DOHH2 (cell line): Measurements from ENCODE around the gene VPREB3.
A peak's percentile ranks its signal among the peaks of the same experiment; 100 is the strongest.

Source experiments
- H3F3A ChIP-seq: fragments of 200-600 bp; sonication (generic), shearing (Covaris generic); 2 replicates; pipeline ENCODE4 v1.6.0; 2016; ENCODE audit warnings: antibody characterized with exemption, mild to moderate bottlenecking; ENCODE audit not compliant: control insufficient read depth, insufficient read depth
- H3K27ac ChIP-seq: fragments of 200-600 bp; sonication (generic); 2 replicates; pipeline ENCODE4 v1.5.1; 2014; ENCODE audit warnings: low read depth, mild to moderate bottlenecking, low read length, moderate library complexity
- H3K27me3 ChIP-seq: fragments of 200-600 bp; sonication (generic); 2 replicates; pipeline ENCODE4 v1.6.1; 2014; ENCODE audit warnings: mild to moderate bottlenecking, low read length, mixed read lengths; ENCODE audit not compliant: control insufficient read depth
- H3K36me3 ChIP-seq: fragments of 200-600 bp; sonication (generic); 2 replicates; pipeline ENCODE4 v1.6.1; 2014; ENCODE audit warnings: mild to moderate bottlenecking, low read length, moderate library complexity, mixed read lengths; ENCODE audit not compliant: control insufficient read depth
- H3K4me1 ChIP-seq: fragments of 200-600 bp; sonication (generic); 2 replicates; pipeline ENCODE4 v1.6.1; 2014; ENCODE audit warnings: mild to moderate bottlenecking, low read length, mixed read lengths; ENCODE audit not compliant: control insufficient read depth
- H3K4me2 ChIP-seq: fragments of 200-600 bp; sonication (generic); 2 replicates; pipeline ENCODE4 v1.6.0; 2014; ENCODE audit warnings: mild to moderate bottlenecking, low read length, moderate library complexity
- H3K4me3 ChIP-seq: fragments of 200-600 bp; sonication (generic); 2 replicates; pipeline ENCODE4 v1.5.1; 2014; ENCODE audit warnings: mild to moderate bottlenecking, low read length, mixed read lengths
- H3K79me2 ChIP-seq: fragments of 200-600 bp; sonication (generic); 2 replicates; pipeline ENCODE4 v1.6.1; 2014; ENCODE audit warnings: mild to moderate bottlenecking, low read length, mixed read lengths; ENCODE audit not compliant: control insufficient read depth
- H3K9me2 ChIP-seq: fragments of 200-600 bp; sonication (generic); replicated peaks from 2 replicates; pipeline ENCODE4 v1.6.1; 2014; ENCODE audit warnings: mild to moderate bottlenecking, low read length, mixed read lengths; ENCODE audit not compliant: control insufficient read depth
- H3K9me3 ChIP-seq: fragments of 200-600 bp; sonication (generic); 2 replicates; pipeline ENCODE4 v1.6.1; 2014; ENCODE audit warnings: antibody characterized with exemption, low read length, mixed read lengths; ENCODE audit not compliant: control insufficient read depth, insufficient read depth
- H4K20me1 ChIP-seq: fragments of 200-600 bp; sonication (generic); 2 replicates; pipeline ENCODE4 v1.6.0; 2014; ENCODE audit warnings: low read depth, mild to moderate bottlenecking, antibody characterized with exemption, low read length, moderate library complexity; ENCODE audit not compliant: control insufficient read depth, insufficient read depth
- EZH2phosphoT487 ChIP-seq: fragments of 200-600 bp; sonication (generic); IDR thresholded peaks from 2 replicates; pipeline ENCODE4 v1.6.1; 2017; ENCODE audit warnings: borderline replicate concordance, mild to moderate bottlenecking, antibody characterized with exemption, low read length, moderate library complexity, mixed read lengths
- TF ChIP-seq, protein P1 (sequence below): fragments of 200-600 bp; sonication (generic); IDR thresholded peaks from one replicate; pipeline ENCODE4 v1.5.1; 2014; ENCODE audit warnings: antibody characterized with exemption, mild to moderate bottlenecking, low read depth, low read length; ENCODE audit not compliant: poor library complexity, severe bottlenecking

The VPREB3 gene

DNA sequence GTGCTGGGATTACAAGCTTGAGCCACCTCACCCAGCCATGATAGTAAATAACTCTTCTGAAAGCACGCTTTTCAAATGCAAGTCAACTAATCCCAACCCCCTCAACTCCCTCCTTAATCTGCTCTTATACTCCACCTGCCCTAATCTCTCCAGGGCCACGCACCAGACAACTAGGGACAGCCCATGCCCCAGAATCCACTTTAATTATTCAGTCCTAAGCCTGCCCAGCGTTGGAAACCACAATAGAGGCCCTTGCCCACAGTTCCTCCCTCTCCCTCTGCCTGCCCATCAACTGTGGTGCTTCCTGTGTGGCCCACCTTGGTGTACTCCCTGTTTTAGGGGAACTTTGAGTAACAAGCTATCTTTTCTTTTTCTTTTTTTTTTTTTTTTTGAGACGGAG is 2.7 kb upstream of the VPREB3 start:
- H3K9me2 ChIP-seq, result no peaks in the 10 kb centered on the region
- peak overlapping the region; percentile 16; the same call in 1 of the 2 replicates for H3K27ac ChIP-seq
- no peaks in the 10 kb centered on the region for H3K27me3 ChIP-seq
- TF ChIP-seq, protein P1, sequence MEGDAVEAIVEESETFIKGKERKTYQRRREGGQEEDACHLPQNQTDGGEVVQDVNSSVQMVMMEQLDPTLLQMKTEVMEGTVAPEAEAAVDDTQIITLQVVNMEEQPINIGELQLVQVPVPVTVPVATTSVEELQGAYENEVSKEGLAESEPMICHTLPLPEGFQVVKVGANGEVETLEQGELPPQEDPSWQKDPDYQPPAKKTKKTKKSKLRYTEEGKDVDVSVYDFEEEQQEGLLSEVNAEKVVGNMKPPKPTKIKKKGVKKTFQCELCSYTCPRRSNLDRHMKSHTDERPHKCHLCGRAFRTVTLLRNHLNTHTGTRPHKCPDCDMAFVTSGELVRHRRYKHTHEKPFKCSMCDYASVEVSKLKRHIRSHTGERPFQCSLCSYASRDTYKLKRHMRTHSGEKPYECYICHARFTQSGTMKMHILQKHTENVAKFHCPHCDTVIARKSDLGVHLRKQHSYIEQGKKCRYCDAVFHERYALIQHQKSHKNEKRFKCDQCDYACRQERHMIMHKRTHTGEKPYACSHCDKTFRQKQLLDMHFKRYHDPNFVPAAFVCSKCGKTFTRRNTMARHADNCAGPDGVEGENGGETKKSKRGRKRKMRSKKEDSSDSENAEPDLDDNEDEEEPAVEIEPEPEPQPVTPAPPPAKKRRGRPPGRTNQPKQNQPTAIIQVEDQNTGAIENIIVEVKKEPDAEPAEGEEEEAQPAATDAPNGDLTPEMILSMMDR, result no peak
- no peak for TF ChIP-seq EZH2phosphoT487
- 0 out of 2 replicates have a peak overlapping the region, but pooled peaks have one; percentile 2 for H3K4me2 ChIP-seq
- H3K4me3 ChIP-seq, result no peak overlapping the region
- H3K36me3 ChIP-seq, result peaks cover 17% of the 10 kb centered on the region
- H4K20me1 ChIP-seq, result no peaks in the 10 kb centered on the region
- peaks cover 35% of the 10 kb centered on the region for H3F3A ChIP-seq
- H3K4me1 ChIP-seq, result peaks cover 51% of the 10 kb centered on the region
- peaks cover 12% of the 10 kb centered on the region for H3K79me2 ChIP-seq
- H3K9me3 ChIP-seq, result no peaks in the 10 kb centered on the region

DNA sequence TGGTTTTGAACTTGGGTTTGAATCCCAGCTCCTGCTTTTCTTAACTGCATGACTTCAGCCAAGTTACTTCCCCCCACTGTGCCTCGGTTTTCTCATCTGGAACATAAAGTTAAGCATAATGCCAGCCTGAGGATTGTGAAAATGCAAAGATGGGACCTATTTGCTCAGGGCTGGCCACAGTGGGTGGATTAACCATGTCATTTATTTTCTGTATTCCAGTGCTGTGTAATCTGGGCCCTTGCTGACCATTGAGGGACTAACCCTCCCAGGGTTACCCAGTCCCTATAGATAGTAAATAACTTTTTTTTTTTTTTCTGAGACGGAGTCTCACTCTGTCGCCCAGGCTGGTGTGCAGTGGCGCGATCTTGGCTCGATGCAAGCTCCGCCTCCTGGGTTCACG is 1.5 kb upstream of the VPREB3 start:
- peaks cover 56% of the 10 kb centered on the region for H3K4me1 ChIP-seq
- peaks cover 12% of the 10 kb centered on the region for H3K79me2 ChIP-seq
- H3K4me3 ChIP-seq, result peak overlapping the region; percentile 97
- H3K4me2 ChIP-seq, result peak overlapping the region; percentile 88
- peaks cover 39% of the 10 kb centered on the region for H3F3A ChIP-seq
- H4K20me1 ChIP-seq, result no peaks in the 10 kb centered on the region
- no peaks in the 10 kb centered on the region for H3K9me2 ChIP-seq
- H3K9me3 ChIP-seq, result no peaks in the 10 kb centered on the region
- TF ChIP-seq, protein P1, result no peak
- TF ChIP-seq EZH2phosphoT487, result no peak
- H3K36me3 ChIP-seq, result peaks cover 21% of the 10 kb centered on the region
- no peaks in the 10 kb centered on the region for H3K27me3 ChIP-seq
- H3K27ac ChIP-seq, result peak overlapping the region; percentile 92

DNA sequence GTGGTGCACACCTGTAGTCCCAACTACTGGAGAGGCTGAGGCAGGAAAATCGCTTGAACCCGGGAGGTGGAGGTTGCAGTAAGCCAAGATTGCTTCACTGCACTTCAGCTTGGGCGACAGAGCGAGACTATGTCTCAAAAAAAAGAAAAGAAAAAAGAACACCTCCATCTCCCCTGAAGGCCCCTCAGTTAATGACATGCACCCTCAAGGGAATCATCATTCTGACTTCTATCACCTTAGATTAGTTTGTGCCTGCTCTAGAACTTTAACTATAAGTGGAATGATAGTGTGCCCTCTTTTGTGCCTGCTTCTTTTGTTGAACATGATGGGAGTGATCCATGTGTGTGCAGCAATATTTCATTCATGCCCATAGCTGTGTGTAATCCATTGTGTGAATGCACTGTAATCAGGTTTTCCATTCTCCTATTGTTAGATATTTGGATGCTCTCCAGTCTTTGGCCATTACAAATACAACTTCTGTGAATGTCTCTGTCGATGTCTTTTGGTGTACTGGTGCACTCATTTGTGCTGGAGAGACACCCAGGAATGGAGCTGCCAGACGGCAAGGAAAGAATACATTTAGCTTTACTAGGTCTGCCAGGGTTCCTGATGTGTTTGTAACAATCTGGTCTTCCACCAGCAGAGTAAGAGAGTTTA is 883 bp upstream of the VPREB3 start:
- Histone ChIP-seq H3K36me3 (peaks cover 21% of the 10 kb centered on the region), H4K20me1 (no peaks in the 10 kb centered on the region), H3K9me3 (no peaks in the 10 kb centered on the region), H3K4me2 (peak overlapping the region; percentile 88), H3K27ac (peak overlapping the region; percentile 92), H3K4me1 (peaks cover 61% of the 10 kb centered on the region), H3K4me3 (peak overlapping the region; percentile 97), H3K79me2 (peaks cover 17% of the 10 kb centered on the region), H3F3A (peaks cover 39% of the 10 kb centered on the region), H3K9me2 (no peaks in the 10 kb centered on the region), H3K27me3 (no peaks in the 10 kb centered on the region)
- TF ChIP-seq, protein P1, result no peak
- no peak for TF ChIP-seq EZH2phosphoT487
